Measurements from ENCODE around the gene AHSG. TPM values are rescaled to one million over a fixed set of nuclear protein-coding genes. Genes with fewer than 3 reads are reported as not detected.
"Not testable (repeated sequence)": the region's sequence is repeated elsewhere in the genome, so short reads cannot be mapped to it uniquely, and the experiment has no call there.

AHSG gene
- total RNA-seq, 3 donors from 2014 or later: not detected

DNA sequence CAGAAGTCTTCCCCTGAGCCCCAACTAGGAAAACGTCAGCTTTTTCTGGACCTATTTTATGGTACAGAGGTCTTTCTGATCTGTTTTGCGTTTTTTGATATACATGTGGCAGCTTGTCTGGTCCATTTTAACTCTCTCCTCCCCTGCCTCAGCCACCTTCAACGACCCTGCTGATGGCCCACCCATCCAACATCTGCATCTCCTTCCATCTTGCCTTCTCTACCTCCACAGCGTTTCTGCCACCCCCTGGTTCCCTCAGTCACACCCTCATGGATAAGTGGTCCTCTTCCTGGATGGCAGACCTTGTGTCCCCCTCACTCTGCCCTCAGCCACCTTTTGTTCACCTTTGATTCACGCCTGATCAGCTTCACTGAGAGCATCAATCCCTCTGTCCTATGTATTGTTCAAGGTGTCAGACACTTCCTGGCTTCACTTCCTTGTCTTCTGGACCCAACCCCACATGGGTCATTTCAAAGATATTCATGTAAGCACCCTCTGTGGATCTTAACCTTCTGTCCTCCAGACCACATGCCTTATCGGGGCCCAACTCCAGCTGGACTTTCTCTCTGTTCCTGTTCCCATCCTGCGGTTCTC lies 13.5 kb downstream of the AHSG start:
- intact Hi-C loops (cut with DNase I, micrococcal nuclease): no loop called here
- ATAC-seq (no peak), DNase-seq (no peak)
- H3K4me1 ChIP-seq (ENCODE audit: low read depth): no peaks in the 10 kb centered on the region
- TF ChIP-seq, protein P1, sequence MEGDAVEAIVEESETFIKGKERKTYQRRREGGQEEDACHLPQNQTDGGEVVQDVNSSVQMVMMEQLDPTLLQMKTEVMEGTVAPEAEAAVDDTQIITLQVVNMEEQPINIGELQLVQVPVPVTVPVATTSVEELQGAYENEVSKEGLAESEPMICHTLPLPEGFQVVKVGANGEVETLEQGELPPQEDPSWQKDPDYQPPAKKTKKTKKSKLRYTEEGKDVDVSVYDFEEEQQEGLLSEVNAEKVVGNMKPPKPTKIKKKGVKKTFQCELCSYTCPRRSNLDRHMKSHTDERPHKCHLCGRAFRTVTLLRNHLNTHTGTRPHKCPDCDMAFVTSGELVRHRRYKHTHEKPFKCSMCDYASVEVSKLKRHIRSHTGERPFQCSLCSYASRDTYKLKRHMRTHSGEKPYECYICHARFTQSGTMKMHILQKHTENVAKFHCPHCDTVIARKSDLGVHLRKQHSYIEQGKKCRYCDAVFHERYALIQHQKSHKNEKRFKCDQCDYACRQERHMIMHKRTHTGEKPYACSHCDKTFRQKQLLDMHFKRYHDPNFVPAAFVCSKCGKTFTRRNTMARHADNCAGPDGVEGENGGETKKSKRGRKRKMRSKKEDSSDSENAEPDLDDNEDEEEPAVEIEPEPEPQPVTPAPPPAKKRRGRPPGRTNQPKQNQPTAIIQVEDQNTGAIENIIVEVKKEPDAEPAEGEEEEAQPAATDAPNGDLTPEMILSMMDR (IDR thresholded peaks at IDR 0.05): no peak
- H3K36me3 ChIP-seq (ENCODE audit: low read depth): no peaks in the 10 kb centered on the region
- H3K4me3 ChIP-seq: no peak overlapping the region
- H3K9me3 ChIP-seq: no peaks in the 10 kb centered on the region

DNA sequence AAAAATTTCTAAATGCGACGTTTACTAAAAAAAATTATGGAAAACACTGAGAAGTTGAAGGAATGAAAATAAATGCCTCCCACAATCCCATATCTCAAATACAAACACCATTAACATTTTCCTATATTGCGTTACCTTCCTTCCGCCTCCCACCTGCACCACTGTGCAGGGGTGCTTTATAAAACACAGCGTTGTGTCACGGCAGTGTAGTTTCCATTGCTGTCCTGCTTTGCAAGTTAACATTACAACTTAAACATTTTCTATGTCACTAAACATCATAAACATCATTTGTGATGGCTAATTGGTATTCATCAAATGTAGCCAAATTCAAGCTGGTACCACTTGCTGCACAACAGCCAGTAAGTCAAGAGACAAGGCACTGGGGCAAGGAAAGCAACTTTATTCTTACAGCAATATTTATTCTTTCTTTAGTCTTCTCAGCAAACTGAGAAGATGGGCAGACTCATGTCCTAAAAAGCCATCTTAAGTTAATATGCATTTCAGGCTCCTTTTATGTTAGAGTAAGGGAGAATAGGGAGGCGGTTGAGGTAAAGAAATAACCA lies 15.1 kb downstream of the AHSG start:
- no peak for DNase-seq
- no peak for ATAC-seq
- H3K4me3 ChIP-seq: no peak overlapping the region
- H3K4me1 ChIP-seq (ENCODE audit: low read depth): no peaks in the 10 kb centered on the region
- TF ChIP-seq, protein P1 (IDR thresholded peaks at IDR 0.05): no peak
- no peaks in the 10 kb centered on the region for H3K9me3 ChIP-seq
- no peaks in the 10 kb centered on the region for H3K36me3 ChIP-seq (ENCODE audit: low read depth)
- intact Hi-C loops (cut with DNase I, micrococcal nuclease): no loop called here

DNA sequence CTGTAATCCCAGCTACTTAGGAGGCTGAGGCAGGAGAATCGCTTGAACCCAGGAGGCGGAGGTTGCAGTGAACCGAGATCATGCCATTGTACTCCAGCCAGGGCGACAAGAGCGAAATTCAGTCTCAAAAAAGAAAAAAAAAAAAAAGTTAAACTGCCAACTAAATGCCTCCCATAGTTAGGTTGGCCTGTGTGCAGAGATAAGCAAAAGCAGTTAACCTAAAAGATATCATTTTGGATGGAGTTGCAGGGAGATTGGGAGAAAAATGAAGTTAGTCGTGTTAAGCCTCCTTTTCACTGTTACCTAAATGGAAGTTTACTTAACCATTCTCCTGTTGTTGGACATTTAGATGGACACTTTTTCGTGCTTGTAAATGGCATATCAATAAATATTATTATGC lies 15.9 kb downstream of the AHSG start:
- intact Hi-C loops (cut with DNase I, micrococcal nuclease): no loop called here
- Histone ChIP-seq H3K4me3 (no peak overlapping the region), H3K36me3 (ENCODE audit: low read depth) (no peaks in the 10 kb centered on the region), H3K4me1 (ENCODE audit: low read depth) (no peaks in the 10 kb centered on the region), H3K9me3 (no peaks in the 10 kb centered on the region)
- TF ChIP-seq, protein P1 (IDR thresholded peaks at IDR 0.05): no peak
- ATAC-seq: no peak
- no peak for DNase-seq

DNA sequence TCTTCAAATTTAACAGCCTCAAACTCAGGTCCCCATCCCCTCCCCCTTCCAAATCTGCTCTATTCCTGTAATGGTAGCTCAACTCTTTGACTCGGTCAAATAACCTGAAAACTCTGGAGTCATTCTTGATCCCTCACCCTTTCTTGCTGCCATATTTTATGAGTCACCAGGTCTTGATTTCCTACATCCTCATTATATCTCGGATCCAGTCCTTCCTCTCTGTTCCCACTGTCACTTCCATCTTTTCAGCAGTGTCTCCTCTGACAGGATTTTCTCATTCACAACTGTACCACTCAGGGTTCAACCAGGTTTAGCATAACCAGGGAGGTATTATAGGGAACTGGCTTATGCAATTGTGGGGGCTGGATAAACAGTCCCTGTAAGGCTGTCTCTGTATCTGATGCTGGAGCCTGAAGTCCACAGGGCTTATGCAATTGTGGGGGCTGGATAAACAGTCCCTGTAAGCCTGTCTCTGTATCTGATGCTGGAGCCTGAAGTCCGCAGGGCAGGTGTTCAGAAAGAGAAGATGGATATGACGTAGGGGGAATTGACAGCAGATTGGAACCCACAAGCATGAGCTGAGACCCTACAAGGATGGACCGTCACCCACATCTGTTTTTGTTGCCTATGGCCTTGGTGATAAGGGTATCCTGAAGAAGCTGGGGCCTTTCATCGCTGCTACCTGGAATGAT lies 18.2 kb downstream of the AHSG start:
- ATAC-seq: no peak
- no peak overlapping the region for H3K4me3 ChIP-seq
- DNase-seq: no peak
- H3K4me1 ChIP-seq (ENCODE audit: low read depth): no peaks in the 10 kb centered on the region
- no peaks in the 10 kb centered on the region for H3K36me3 ChIP-seq (ENCODE audit: low read depth)
- no peaks in the 10 kb centered on the region for H3K9me3 ChIP-seq
- TF ChIP-seq, protein P1 (IDR thresholded peaks at IDR 0.05): no peak
- intact Hi-C loops (cut with DNase I, micrococcal nuclease): no loop called here

DNA sequence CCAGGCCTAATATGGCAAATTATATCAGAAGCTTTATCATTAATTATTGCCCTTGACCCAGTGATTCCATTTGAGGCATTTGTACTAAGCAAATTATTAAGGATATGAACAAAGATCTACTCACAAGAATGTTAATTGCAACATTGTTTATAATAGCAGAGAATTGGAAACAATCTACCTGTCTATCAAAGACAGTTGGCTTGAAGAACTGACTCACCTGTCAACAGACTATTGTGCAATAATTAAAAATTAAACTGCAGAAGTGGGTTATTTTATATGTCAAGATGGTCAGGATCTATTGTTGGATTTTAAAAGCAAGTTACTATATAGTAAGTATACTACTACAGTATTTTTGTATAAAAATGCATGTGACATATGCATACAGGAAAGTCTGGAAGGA lies 20.6 kb downstream of the AHSG start:
- H3K4me1 ChIP-seq (ENCODE audit: low read depth): peaks cover 9% of the 10 kb centered on the region
- intact Hi-C loops (cut with DNase I, micrococcal nuclease): no loop called here
- H3K9me3 ChIP-seq: no peaks in the 10 kb centered on the region
- TF ChIP-seq, protein P1 (IDR thresholded peaks at IDR 0.05): no peak
- no peaks in the 10 kb centered on the region for H3K36me3 ChIP-seq (ENCODE audit: low read depth)
- ATAC-seq (no peak), DNase-seq (no peak)
- no peak overlapping the region for H3K4me3 ChIP-seq

DNA sequence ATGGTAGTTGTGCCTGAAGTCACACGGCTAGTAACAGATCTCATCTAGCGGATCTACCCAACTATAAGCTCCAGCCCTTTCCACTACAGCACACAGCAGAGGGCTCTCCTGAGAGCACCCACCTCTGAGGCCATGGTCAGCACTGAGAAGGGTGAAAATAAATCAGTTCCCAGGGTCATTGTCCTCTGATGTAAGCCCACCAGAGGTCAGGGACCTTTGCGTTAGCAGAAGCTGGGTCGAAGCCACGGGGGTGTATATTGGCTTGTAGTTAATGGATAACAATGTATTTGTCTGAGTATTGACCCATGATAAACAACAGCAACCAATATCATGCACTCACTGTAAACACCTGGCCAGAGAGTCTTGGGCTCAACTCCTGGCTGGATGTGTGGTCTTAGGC lies 21.3 kb downstream of the AHSG start:
- H3K4me3 ChIP-seq; DNase-seq; H3K9me3 ChIP-seq; H3K36me3 ChIP-seq (ENCODE audit: low read depth); H3K4me1 ChIP-seq (ENCODE audit: low read depth); intact Hi-C loops (cut with DNase I, micrococcal nuclease); ATAC-seq: not testable (repeated sequence)

Data from mucosa of descending colon (tissue), 3 donors.